ENCODE results near the gene C10orf95. TPM values are rescaled to one million over a fixed set of nuclear protein-coding genes. Genes with fewer than 3 reads are reported as not detected.

Gene C10orf95
- polyA plus RNA-seq, 1 of the 3 experiments (the other 2 are of a cell fraction) = 0.07 TPM

DNA sequence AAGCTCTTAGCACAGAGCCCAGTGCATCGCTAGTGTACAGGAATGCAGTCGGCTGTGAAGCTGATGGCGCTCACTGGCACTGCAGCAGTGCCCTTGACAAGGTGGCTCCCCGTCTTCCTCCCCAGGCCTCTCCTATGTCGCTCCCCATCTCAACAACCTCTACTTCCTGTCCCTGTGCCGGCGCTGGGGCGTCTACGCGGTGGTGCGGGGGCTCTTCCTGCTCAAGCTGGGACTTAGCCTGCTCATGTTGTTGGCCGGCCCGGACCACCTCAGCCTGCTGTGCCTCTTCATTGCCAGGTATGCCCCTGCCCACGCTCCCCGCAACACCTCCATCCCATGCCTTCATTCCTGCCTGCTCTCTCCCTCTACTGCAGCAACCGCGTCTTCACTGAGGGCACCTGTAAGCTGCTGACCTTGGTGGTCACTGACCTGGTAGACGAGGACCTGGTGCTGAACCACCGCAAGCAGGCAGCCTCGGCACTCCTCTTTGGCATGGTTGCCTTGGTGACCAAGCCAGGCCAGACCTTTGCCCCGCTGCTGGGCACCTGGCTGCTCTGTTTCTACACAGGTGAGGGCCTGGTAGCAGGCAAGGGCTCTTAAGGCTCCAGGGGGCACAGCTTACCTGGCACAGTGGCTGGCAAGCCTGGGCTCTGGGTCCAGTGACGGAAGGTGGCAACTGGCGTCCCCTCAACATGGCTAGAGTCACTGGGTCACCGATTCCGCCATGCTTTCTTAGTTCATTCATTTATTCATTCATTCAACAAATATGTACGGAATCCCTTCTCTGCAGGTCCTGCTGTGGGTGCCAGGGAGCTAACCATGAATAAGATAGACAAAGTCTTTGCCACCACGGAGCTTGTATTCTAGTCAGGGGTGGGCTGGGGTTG, 22.3 kb upstream of the C10orf95 start:
- POLR2A ChIA-PET = interaction anchor here (1.6 kb wide), 1 partner anchor 70 kb away, joined by 4 read pairs; no protein-coding TSS in a partner anchor
- 95% methylated on average over 25 of the region's 27 CpGs for WGBS (ENCODE audit: low lambda C conversion rate)

More for the DNA sequence above, 22.3 kb upstream of the C10orf95 start:
- DNase-seq = no peak
- CTCF ChIA-PET = interaction anchor here (1.2 to 2.1 kb wide), 5 partner anchors 9 to 110 kb away, joined by 3 to 10 read pairs (median 6); no protein-coding TSS in a partner anchor
- no peaks in the 10 kb centered on the region for H3K79me2 ChIP-seq (ENCODE audit: insufficient read depth)
- H3K36me3 ChIP-seq (replicated peaks in 1 of 2; ENCODE audit: control insufficient read depth in 1 of 2, insufficient read depth in 2 of 2, low read length in 1 of 2) = peaks cover 3 to 13% of the 10 kb centered on the region in 2 experiments
- no peak overlapping the region for H2AFZ ChIP-seq (ENCODE audit: low read depth)
- no peaks in the 10 kb centered on the region for H3K27me3 ChIP-seq (ENCODE audit: insufficient read depth)
- no peak overlapping the region for H3K4me2 ChIP-seq
- H3K4me1 ChIP-seq (ENCODE audit: control insufficient read depth in 1 of 2, insufficient read depth in 2 of 2, low read depth in 1 of 2, low read length in 1 of 2) = no peaks in the 10 kb centered on the region
- peaks cover 1% of the 10 kb centered on the region; the same call in 1 of the 2 replicates for H4K20me1 ChIP-seq (ENCODE audit: insufficient read depth)
- no peak overlapping the region for H3K27ac ChIP-seq (ENCODE audit: low read depth in 2 of 2, low read length in 1 of 2)
- no peak overlapping the region for H3K4me3 ChIP-seq (ENCODE audit: low read depth in 2 of 2, low read length in 1 of 2)
- TF ChIP-seq FOSL2 (IDR thresholded peaks at IDR 0.05; ENCODE audit: borderline replicate concordance, low read depth) (no peak), MXI1 (IDR thresholded peaks at IDR 0.05; ENCODE audit: low read depth, low read length) (no peak), NRF1 (IDR thresholded peaks at IDR 0.05; ENCODE audit: low read depth, low read length) (no peak), SMC3 (IDR thresholded peaks at IDR 0.05; ENCODE audit: low read depth, low read length) (no peak), EP300 (IDR thresholded peaks at IDR 0.05; ENCODE audit: borderline replicate concordance in 1 of 2, low read depth in 1 of 2, low read length in 1 of 2) (no peak), TCF12 (IDR thresholded peaks at IDR 0.05) (no peak), NFIC (IDR thresholded peaks at IDR 0.05; ENCODE audit: borderline replicate concordance) (no peak), JUND (IDR thresholded peaks at IDR 0.05) (no peak)
- TF ChIP-seq, protein P1, sequence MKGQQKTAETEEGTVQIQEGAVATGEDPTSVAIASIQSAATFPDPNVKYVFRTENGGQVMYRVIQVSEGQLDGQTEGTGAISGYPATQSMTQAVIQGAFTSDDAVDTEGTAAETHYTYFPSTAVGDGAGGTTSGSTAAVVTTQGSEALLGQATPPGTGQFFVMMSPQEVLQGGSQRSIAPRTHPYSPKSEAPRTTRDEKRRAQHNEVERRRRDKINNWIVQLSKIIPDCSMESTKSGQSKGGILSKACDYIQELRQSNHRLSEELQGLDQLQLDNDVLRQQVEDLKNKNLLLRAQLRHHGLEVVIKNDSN (IDR thresholded peaks at IDR 0.05; ENCODE audit: borderline replicate concordance, low read depth) = no peak
- TF ChIP-seq, protein P2, sequence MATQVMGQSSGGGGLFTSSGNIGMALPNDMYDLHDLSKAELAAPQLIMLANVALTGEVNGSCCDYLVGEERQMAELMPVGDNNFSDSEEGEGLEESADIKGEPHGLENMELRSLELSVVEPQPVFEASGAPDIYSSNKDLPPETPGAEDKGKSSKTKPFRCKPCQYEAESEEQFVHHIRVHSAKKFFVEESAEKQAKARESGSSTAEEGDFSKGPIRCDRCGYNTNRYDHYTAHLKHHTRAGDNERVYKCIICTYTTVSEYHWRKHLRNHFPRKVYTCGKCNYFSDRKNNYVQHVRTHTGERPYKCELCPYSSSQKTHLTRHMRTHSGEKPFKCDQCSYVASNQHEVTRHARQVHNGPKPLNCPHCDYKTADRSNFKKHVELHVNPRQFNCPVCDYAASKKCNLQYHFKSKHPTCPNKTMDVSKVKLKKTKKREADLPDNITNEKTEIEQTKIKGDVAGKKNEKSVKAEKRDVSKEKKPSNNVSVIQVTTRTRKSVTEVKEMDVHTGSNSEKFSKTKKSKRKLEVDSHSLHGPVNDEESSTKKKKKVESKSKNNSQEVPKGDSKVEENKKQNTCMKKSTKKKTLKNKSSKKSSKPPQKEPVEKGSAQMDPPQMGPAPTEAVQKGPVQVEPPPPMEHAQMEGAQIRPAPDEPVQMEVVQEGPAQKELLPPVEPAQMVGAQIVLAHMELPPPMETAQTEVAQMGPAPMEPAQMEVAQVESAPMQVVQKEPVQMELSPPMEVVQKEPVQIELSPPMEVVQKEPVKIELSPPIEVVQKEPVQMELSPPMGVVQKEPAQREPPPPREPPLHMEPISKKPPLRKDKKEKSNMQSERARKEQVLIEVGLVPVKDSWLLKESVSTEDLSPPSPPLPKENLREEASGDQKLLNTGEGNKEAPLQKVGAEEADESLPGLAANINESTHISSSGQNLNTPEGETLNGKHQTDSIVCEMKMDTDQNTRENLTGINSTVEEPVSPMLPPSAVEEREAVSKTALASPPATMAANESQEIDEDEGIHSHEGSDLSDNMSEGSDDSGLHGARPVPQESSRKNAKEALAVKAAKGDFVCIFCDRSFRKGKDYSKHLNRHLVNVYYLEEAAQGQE (IDR thresholded peaks at IDR 0.05; ENCODE audit: low read depth, low read length) = no peak
- no peak overlapping the region for H3K9ac ChIP-seq
- no peaks in the 10 kb centered on the region for H3K9me2 ChIP-seq
- peaks cover 8% of the 10 kb centered on the region for H3F3A ChIP-seq (replicated peaks; ENCODE audit: insufficient read depth)
- H3K9me3 ChIP-seq = no peaks in the 10 kb centered on the region

Data from SK-N-SH (cell line).